HG03521 (cell line): ENCODE results near the gene PIK3CD.
"Not testable (repeated sequence)": the region's sequence is repeated elsewhere in the genome, so short reads cannot be mapped to it uniquely, and the experiment has no call there.

Experiments
- ATAC-seq: cut with Tn5 transposase; IDR thresholded peaks from one replicate; pipeline ENCODE4 v1.9.1; 2021; ENCODE audit warnings: mild to moderate bottlenecking, moderate library complexity; ENCODE audit not compliant: unreplicated experiment

Gene PIK3CD

GRCh38 chr1:9731561-9731960, 80.0 kb downstream of the PIK3CD start:
- no peak for ATAC-seq

GRCh38 chr1:9732123-9732971, 80.8 kb downstream of the PIK3CD start:
- no peak for ATAC-seq

- ATAC-seq: no peak
These were observed 81.7 kb downstream of the PIK3CD start for GRCh38 chr1:9733160-9733789.

GRCh38 chr1:9735800-9736199, 84.3 kb downstream of the PIK3CD start:
- no peak for ATAC-seq

- ATAC-seq: no peak
These were observed 84.7 kb downstream of the PIK3CD start for GRCh38 chr1:9736241-9736640.

GRCh38 chr1:9737057-9737456, 85.5 kb downstream of the PIK3CD start:
- no peak for ATAC-seq

GRCh38 chr1:9737671-9738070, 86.1 kb downstream of the PIK3CD start:
- ATAC-seq: no peak

- ATAC-seq: no peak
These were observed 92.7 kb downstream of the PIK3CD start for GRCh38 chr1:9744106-9744799.

- ATAC-seq: no peak
These were observed 94.7 kb downstream of the PIK3CD start for GRCh38 chr1:9746211-9746610.

GRCh38 chr1:9746651-9747050, 95.1 kb downstream of the PIK3CD start:
- ATAC-seq: no peak

GRCh38 chr1:9748391-9748790, 96.9 kb downstream of the PIK3CD start:
- ATAC-seq: not testable (repeated sequence)

GRCh38 chr1:9749361-9749760, 97.8 kb downstream of the PIK3CD start:
- no peak for ATAC-seq

- ATAC-seq: no peak
These were observed 100.4 kb downstream of the PIK3CD start for GRCh38 chr1:9751971-9752370.

- ATAC-seq: no peak
These were observed 101.6 kb downstream of the PIK3CD start for GRCh38 chr1:9753121-9753531.

- no peak for ATAC-seq
These were observed 104.0 kb downstream of the PIK3CD start for GRCh38 chr1:9755441-9755995.

GRCh38 chr1:9758559-9759121, 107.1 kb downstream of the PIK3CD start:
- no peak for ATAC-seq

- no peak for ATAC-seq
These were observed 108.4 kb downstream of the PIK3CD start for GRCh38 chr1:9759939-9760338.

GRCh38 chr1:9760824-9761223, 109.3 kb downstream of the PIK3CD start:
- no peak for ATAC-seq

GRCh38 chr1:9761855-9762254, 110.3 kb downstream of the PIK3CD start:
- no peak for ATAC-seq

- not testable (repeated sequence) for ATAC-seq
These were observed 110.9 kb downstream of the PIK3CD start for GRCh38 chr1:9762446-9762845.

- no peak for ATAC-seq
These were observed 112.4 kb downstream of the PIK3CD start for GRCh38 chr1:9763914-9764313.
